PC-3 (cell line): ENCODE measurements around the gene EPC1. TPM values are rescaled to one million over a fixed set of nuclear protein-coding genes. Genes with fewer than 3 reads are reported as not detected.

Experiments
- ATAC-seq: fragments of 200-7000 bp; cut with Tn5 transposase; 2 replicates; pipeline ENCODE4 v1.9.1; 2020; ENCODE audit warnings: mild to moderate bottlenecking, moderate library complexity
- BruUV-seq: library from RNA; stranded (reverse); fragments of 400-500 nt; replicated peaks from 2 replicates; lab custom pipeline; 2021; lab: Mats Ljungman, UMichigan
- CTCF ChIA-PET: fragments of 300-600 bp; sonication (Branson Sonifier 250); formaldehyde crosslinking; loops from one replicate; lab custom pipeline; 2022; ENCODE audit warnings: antibody characterized with exemption; lab: Charles Lee
- POLR2A ChIA-PET: fragments of 300-600 bp; sonication (Branson Sonifier 250); formaldehyde crosslinking; loops from one replicate; lab custom pipeline; 2022; ENCODE audit warnings: antibody characterized with exemption; ENCODE audit not compliant: unreplicated experiment; lab: Charles Lee
- DNase-seq: peaks from one replicate; pipeline ENCODE4 v3.0.0-alpha.2; 2015
- H2AFZ ChIP-seq: fragments of 300-600 bp; sonication (generic); 2 replicates; pipeline ENCODE4 v1.6.0; 2016; ENCODE audit warnings: antibody characterized with exemption, low read length
- H3F3A ChIP-seq: fragments of 300-600 bp; sonication (generic); one replicate; pipeline ENCODE4 v1.6.0; 2017; ENCODE audit warnings: antibody characterized with exemption, low read length, control low read depth, mild to moderate bottlenecking; ENCODE audit not compliant: unreplicated experiment
- H3K27ac ChIP-seq: fragments of 300-600 bp; sonication (generic); 2 replicates; pipeline ENCODE4 v1.5.1; 2016; ENCODE audit warnings: mild to moderate bottlenecking, low read length
- H3K27me3 ChIP-seq: fragments of 300-600 bp; sonication (generic); 2 replicates; pipeline ENCODE4 v1.6.1; 2016; ENCODE audit warnings: low read length, mixed read lengths
- H3K36me3 ChIP-seq: fragments of 300-600 bp; sonication (generic); 2 replicates; pipeline ENCODE4 v1.6.1; 2016; ENCODE audit warnings: low read depth, mixed run types, low read length, mixed read lengths
- H3K4me1 ChIP-seq: fragments of 300-600 bp; sonication (generic); 2 replicates; pipeline ENCODE4 v1.5.1; 2016; ENCODE audit warnings: low read length; ENCODE audit not compliant: insufficient read depth
- H3K4me2 ChIP-seq: fragments of 300-600 bp; sonication (generic); 2 replicates; pipeline ENCODE4 v1.6.0; 2016; ENCODE audit warnings: low read length
- H3K4me3 ChIP-seq: fragments of 300-600 bp; sonication (generic); 2 replicates; pipeline ENCODE4 v1.5.1; 2016; ENCODE audit warnings: mild to moderate bottlenecking, low read length, mixed read lengths
- H3K79me2 ChIP-seq: fragments of 300-600 bp; sonication (generic); 2 replicates; pipeline ENCODE4 v1.6.1; 2017; ENCODE audit warnings: low read length, mixed read lengths
- H3K9ac ChIP-seq: fragments of 300-600 bp; sonication (generic); 2 replicates; pipeline ENCODE4 v1.6.0; 2016; ENCODE audit warnings: mild to moderate bottlenecking, low read length
- H3K9me2 ChIP-seq: fragments of 300-600 bp; sonication (generic); replicated peaks from 2 replicates; pipeline ENCODE4 v1.6.1; 2016; ENCODE audit warnings: mixed run types, low read length, mixed read lengths
- H3K9me3 ChIP-seq: fragments of 300-600 bp; sonication (generic); 2 replicates; pipeline ENCODE4 v1.6.1; 2016; ENCODE audit warnings: low read length, mixed read lengths
- H4K20me1 ChIP-seq: fragments of 300-600 bp; sonication (generic); 2 replicates; pipeline ENCODE4 v1.6.1; 2016; ENCODE audit warnings: low read length, mixed read lengths
- EZH2 ChIP-seq: fragments of 300-600 bp; sonication (generic); IDR thresholded peaks from one replicate; pipeline ENCODE4 v1.6.1; 2017; ENCODE audit warnings: antibody characterized with exemption, mild to moderate bottlenecking, low read length; ENCODE audit not compliant: unreplicated experiment
- EZH2phosphoT487 ChIP-seq: fragments of 300-600 bp; sonication (generic); IDR thresholded peaks from 2 replicates; pipeline ENCODE4 v1.6.1; 2018; ENCODE audit warnings: mild to moderate bottlenecking, antibody characterized with exemption, low read length, borderline replicate concordance
- intact Hi-C: fragments of 100-400 bp; cut with micrococcal nuclease; formaldehyde crosslinking; loops from 2 replicates; pipeline ENCODE4 v1.9.0; 2023
- total RNA-seq: library from RNA; depleted of rRNA; stranded (reverse); fragments of >200 nt; gene quantifications from 2 replicates; pipeline ENCODE4 v1.2.3, GENCODE V29; 2014
- TF ChIP-seq, protein P1 (sequence below): fragments of 300-600 bp; sonication (generic); conservative IDR thresholded peaks from 2 replicates; pipeline ENCODE4 v1.5.1; 2017; ENCODE audit warnings: antibody characterized with exemption, low read depth, mild to moderate bottlenecking, low read length

The EPC1 gene
- total RNA-seq, 1 experiment from 2014 or later: 72.7 TPM

DNA sequence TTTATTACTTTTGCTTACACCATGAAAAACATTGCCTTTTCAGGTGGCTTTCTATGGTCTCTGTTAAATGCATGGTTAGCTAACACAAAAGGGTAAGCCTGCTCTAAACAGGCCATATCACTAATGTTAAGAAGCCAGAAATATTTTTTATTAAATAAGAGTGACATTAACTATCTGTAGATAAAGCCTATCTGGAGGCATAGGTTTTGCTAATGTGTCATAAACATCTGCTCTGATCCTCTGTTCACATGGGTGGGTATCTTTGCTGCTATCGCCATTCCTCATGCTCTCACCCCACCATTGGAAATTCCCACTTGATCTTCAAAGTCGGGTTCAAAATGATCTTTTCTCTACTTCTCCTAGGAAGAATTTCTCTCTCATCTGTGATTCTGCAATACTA lies 32.4 kb downstream of the EPC1 start:
- no peak overlapping the region for H3K9ac ChIP-seq
- H3K36me3 ChIP-seq: peaks cover 27% of the 10 kb centered on the region; the same call in 1 of the 2 replicates
- TF ChIP-seq EZH2phosphoT487 (no peak), EZH2 (no peak)
- TF ChIP-seq, protein P1, sequence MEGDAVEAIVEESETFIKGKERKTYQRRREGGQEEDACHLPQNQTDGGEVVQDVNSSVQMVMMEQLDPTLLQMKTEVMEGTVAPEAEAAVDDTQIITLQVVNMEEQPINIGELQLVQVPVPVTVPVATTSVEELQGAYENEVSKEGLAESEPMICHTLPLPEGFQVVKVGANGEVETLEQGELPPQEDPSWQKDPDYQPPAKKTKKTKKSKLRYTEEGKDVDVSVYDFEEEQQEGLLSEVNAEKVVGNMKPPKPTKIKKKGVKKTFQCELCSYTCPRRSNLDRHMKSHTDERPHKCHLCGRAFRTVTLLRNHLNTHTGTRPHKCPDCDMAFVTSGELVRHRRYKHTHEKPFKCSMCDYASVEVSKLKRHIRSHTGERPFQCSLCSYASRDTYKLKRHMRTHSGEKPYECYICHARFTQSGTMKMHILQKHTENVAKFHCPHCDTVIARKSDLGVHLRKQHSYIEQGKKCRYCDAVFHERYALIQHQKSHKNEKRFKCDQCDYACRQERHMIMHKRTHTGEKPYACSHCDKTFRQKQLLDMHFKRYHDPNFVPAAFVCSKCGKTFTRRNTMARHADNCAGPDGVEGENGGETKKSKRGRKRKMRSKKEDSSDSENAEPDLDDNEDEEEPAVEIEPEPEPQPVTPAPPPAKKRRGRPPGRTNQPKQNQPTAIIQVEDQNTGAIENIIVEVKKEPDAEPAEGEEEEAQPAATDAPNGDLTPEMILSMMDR: no peak
- H3F3A ChIP-seq: no peaks in the 10 kb centered on the region
- H3K9me2 ChIP-seq: no peaks in the 10 kb centered on the region
- H3K27ac ChIP-seq: no peak overlapping the region
- ATAC-seq (no peak), DNase-seq (no peak)
- no peaks in the 10 kb centered on the region for H3K9me3 ChIP-seq
- H2AFZ ChIP-seq: no peak overlapping the region
- no TSS peak for BruUV-seq
- no peak overlapping the region for H3K4me2 ChIP-seq
- peaks cover 96% of the 10 kb centered on the region for H3K79me2 ChIP-seq
- POLR2A ChIA-PET: no interaction called here
- no peaks in the 10 kb centered on the region for H3K27me3 ChIP-seq
- no peaks in the 10 kb centered on the region for H3K4me1 ChIP-seq
- CTCF ChIA-PET: interaction anchor here (1.2 kb wide), 1 partner anchor 31 kb away, joined by 3 read pairs; no protein-coding TSS in a partner anchor
- H4K20me1 ChIP-seq: peaks cover 37% of the 10 kb centered on the region
- no peak overlapping the region for H3K4me3 ChIP-seq
- intact Hi-C loops: no loop called here

DNA sequence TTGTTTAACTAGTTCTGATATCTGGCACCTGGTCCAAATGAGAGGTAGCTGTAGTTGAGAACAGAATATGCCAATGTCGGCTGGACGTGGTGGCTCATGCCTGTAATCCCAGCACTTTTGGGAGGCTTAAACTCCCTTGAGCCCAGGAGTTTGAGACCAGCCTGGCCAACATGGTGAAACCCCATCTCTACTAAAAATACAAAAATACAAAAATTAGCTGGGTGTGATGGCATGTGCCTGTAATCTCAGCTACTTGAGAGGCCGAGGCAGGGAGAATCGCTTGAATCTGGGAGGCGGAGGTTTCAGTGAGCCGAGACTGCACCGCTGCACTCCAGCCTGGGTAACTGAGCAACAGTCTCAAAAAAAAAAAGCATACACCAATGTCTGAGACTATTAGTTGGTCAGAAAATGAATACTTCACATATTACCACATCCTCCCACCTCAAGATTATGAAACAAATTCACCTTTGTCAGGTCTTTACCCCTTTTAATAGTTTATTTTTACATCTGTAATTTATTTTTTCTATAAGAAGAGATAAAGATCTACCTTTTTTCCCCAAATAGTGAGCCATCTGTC lies 38.8 kb downstream of the EPC1 start:
- intact Hi-C loops: no loop called here
- no TSS peak for BruUV-seq

DNA sequence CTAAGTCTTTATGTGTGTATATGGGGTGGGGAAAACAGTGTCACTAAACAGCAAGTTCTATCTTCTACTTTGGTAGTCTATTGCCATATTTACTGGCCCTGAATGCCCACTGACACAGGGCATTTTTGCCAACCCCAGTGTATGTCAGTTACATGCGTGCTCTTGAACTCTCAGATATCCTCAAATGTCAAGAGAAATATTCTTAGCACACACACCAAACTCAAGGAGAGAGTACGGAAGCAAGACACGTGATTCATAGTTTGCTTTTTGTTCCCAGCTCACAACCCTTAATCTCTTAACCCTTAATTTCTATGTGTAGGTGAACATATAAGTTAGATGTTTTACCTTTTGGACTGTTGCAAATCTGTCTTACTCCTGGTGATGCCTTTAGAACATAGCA lies 39.3 kb downstream of the EPC1 start:
- Histone ChIP-seq H3K79me2 (peaks cover 81% of the 10 kb centered on the region), H3F3A (no peaks in the 10 kb centered on the region), H2AFZ (no peak overlapping the region), H3K4me1 (no peaks in the 10 kb centered on the region), H3K9me3 (no peaks in the 10 kb centered on the region), H3K27me3 (no peaks in the 10 kb centered on the region), H4K20me1 (peaks cover 11% of the 10 kb centered on the region), H3K27ac (no peak overlapping the region), H3K9ac (no peak overlapping the region), H3K9me2 (no peaks in the 10 kb centered on the region), H3K4me2 (no peak overlapping the region), H3K36me3 (peaks cover 22% of the 10 kb centered on the region; the same call in 1 of the 2 replicates), H3K4me3 (no peak overlapping the region)
- POLR2A ChIA-PET: no interaction called here
- BruUV-seq: no TSS peak
- CTCF ChIA-PET: no interaction called here
- intact Hi-C loops: loop anchor here (1.0 to 2.0 kb wide), 2 partner anchors 11 to 15 kb away; no protein-coding TSS in a partner anchor
- DNase-seq (no peak), ATAC-seq (no peak)
- TF ChIP-seq, protein P1: no peak
- TF ChIP-seq EZH2: no peak
- no peak for TF ChIP-seq EZH2phosphoT487

More for the DNA sequence above, 38.8 kb downstream of the EPC1 start:
- no peak overlapping the region for H3K4me2 ChIP-seq
- H3K9me3 ChIP-seq: no peaks in the 10 kb centered on the region
- ATAC-seq (no peak), DNase-seq (no peak)
- H3K4me1 ChIP-seq: no peaks in the 10 kb centered on the region
- peaks cover 23% of the 10 kb centered on the region; the same call in 1 of the 2 replicates for H3K36me3 ChIP-seq
- no peak overlapping the region for H3K9ac ChIP-seq
- no peak overlapping the region for H3K4me3 ChIP-seq
- no peaks in the 10 kb centered on the region for H3F3A ChIP-seq
- no peak overlapping the region for H2AFZ ChIP-seq
- H3K27ac ChIP-seq: no peak overlapping the region
- POLR2A ChIA-PET: no interaction called here
- H3K9me2 ChIP-seq: no peaks in the 10 kb centered on the region
- CTCF ChIA-PET: no interaction called here
- H3K27me3 ChIP-seq: no peaks in the 10 kb centered on the region
- peaks cover 15% of the 10 kb centered on the region for H4K20me1 ChIP-seq
- TF ChIP-seq EZH2 (no peak), EZH2phosphoT487 (no peak)
- TF ChIP-seq, protein P1: no peak
- H3K79me2 ChIP-seq: peaks cover 83% of the 10 kb centered on the region
